ENCODE data around the gene FBXW7.

FBXW7 gene

DNA sequence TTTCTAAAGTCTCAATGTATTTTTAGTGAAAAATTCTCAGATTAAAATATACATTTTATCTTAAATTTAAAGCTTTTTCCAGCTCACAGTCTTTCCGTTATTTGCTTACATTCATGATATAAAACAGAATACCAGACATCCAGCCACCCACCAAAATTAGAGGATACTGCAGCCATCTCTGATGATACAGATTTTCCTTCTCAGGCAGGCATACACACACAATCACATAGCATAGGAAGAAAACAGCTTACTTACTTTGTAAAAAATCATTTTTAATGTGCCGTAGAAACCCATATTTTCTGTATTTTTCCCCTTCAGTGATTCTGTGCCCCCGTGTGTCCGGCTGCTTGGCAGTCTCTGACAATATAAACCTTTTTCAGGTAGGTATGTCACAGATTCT, 183.7 kb downstream of the FBXW7 start:
- peak overlapping the region; percentile 69 for H3K4me3 ChIP-seq (ENCODE audit: low read length)
- DNase-seq (ENCODE audit: low read depth): no peak
- TF ChIP-seq, protein P1, sequence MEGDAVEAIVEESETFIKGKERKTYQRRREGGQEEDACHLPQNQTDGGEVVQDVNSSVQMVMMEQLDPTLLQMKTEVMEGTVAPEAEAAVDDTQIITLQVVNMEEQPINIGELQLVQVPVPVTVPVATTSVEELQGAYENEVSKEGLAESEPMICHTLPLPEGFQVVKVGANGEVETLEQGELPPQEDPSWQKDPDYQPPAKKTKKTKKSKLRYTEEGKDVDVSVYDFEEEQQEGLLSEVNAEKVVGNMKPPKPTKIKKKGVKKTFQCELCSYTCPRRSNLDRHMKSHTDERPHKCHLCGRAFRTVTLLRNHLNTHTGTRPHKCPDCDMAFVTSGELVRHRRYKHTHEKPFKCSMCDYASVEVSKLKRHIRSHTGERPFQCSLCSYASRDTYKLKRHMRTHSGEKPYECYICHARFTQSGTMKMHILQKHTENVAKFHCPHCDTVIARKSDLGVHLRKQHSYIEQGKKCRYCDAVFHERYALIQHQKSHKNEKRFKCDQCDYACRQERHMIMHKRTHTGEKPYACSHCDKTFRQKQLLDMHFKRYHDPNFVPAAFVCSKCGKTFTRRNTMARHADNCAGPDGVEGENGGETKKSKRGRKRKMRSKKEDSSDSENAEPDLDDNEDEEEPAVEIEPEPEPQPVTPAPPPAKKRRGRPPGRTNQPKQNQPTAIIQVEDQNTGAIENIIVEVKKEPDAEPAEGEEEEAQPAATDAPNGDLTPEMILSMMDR (conservative IDR thresholded peaks at IDR 0.05; ENCODE audit: low read length): no peak

DNA sequence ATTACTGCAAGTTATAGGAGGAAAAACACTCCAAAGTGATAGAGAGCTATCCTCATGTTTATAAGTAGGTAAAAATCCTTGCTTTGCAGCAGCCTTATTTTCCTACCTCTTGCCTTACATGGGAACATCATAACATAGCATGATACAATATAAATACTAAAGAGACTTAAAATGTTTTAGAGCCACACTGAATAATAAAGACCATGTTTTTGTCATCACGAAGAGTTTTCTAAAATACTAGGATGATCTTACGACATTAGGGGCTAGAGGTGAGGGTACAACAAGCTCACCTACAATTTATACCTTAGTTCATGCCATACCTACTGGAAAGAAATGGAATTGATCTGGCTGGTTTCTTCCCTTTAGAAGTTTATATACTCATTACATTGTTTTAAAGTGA, 184.8 kb downstream of the FBXW7 start:
- TF ChIP-seq, protein P1 (conservative IDR thresholded peaks at IDR 0.05; ENCODE audit: low read length): no peak
- no peak for DNase-seq (ENCODE audit: low read depth)
- peak overlapping the region; percentile 69 for H3K4me3 ChIP-seq (ENCODE audit: low read length)

DNA sequence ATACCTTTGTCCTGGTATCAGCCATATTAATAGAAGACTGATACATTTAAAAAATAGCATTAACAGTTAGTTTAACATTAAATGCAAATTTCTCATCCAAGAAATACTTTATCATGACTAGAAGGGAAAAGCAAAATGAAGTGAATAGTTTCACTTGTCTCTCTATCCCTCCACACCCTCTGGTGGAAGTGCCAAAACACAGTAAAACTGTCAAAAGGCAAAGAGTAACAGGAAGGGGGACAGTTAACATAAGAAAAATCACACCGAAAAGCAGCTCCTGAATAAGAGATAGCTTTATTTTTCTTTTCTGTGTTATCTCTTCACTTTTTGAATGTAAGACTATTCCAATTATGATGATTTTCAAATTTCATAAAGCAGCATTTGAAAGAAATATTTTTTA, 187.2 kb downstream of the FBXW7 start:
- H3K4me3 ChIP-seq (ENCODE audit: low read length): no peak overlapping the region
- no peak for DNase-seq (ENCODE audit: low read depth)
- TF ChIP-seq, protein P1 (conservative IDR thresholded peaks at IDR 0.05; ENCODE audit: low read length): peak; percentile 42

DNA sequence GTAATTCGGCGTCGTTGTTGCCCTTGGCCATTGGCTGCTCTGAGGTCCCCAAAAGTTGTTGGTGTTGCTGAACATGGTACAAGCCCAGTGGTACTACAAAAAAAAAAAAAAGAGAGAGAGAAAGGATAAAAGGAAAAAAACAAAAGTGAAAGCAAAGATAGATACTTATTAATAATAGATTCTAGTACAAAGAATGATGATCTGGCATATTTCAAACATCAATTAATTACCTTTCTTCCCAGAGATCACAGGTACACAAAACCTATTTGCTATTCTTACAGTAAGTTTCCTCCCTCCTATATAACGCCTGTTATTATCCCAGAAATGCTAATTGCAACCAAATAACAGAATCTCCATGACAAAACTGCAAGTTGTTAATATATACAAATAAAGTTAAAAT, 188.9 kb downstream of the FBXW7 start:
- TF ChIP-seq, protein P1 (conservative IDR thresholded peaks at IDR 0.05; ENCODE audit: low read length): no peak
- DNase-seq (ENCODE audit: low read depth): no peak
- H3K4me3 ChIP-seq (ENCODE audit: low read length): no peak overlapping the region

DNA sequence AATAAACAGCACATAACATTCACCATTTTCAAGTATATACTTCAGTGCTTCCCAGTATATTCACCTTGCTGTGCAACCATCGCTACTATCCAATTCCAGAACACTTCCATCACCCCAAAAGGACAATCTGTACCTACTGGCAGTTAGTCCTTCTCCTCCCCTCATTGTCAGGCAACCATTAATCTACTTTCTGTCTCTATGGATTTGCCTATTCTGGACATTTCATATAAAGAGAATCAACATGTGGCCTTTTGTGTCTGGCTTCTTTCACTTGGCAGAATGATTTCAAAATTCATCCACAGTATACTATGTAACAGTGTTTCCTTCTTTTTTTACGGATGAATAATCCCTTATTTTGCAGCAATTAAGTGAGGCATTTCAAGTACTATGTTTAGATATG, 189.4 kb downstream of the FBXW7 start:
- no peak for DNase-seq (ENCODE audit: low read depth)
- TF ChIP-seq, protein P1 (conservative IDR thresholded peaks at IDR 0.05; ENCODE audit: low read length): no peak
- H3K4me3 ChIP-seq (ENCODE audit: low read length): no peak overlapping the region

DNA sequence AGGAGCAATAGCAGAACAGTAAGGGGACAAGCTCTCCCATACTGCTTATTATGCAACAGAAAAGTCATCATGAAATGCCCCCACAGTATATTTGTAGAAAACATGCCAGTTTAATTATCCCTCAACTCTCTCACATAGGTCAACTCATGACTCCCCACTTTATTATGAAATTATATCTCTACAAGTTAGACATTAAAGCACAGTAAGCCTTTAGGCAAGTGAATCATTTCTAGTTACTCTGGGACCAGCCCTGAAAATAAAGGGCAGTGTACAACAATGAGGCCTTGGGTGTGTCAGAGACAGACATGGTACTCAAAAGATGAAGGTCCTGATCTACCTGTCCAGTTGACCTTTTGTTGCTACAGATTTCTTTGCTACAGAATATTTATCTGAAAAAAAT, 191.9 kb downstream of the FBXW7 start:
- DNase-seq (ENCODE audit: low read depth): no peak
- H3K4me3 ChIP-seq (ENCODE audit: low read length): no peak overlapping the region
- TF ChIP-seq, protein P1 (conservative IDR thresholded peaks at IDR 0.05; ENCODE audit: low read length): no peak

DNA sequence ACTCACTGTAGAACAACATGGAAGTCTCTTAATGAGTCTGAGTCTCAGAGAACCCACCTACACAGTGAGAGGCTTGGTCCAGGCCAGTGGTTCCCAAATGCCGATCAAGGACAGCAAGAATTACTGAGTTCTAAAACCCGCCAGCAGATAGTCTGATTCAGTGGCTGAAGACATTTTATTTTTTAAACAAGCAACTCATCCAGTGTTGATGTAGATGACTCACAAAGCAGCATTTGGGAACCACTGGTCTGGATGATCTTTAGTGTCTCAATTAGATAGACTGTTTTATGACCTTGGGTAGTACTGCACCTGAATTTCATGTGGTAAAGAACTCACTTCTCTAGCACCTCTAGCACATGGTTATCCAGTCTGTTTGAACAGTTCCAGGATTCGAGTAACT, 193.6 kb downstream of the FBXW7 start:
- TF ChIP-seq, protein P1 (conservative IDR thresholded peaks at IDR 0.05; ENCODE audit: low read length): no peak
- DNase-seq (ENCODE audit: low read depth): no peak
- no peak overlapping the region for H3K4me3 ChIP-seq (ENCODE audit: low read length)
